H1 (cell line): ENCODE data around the gene ZNF281. TPM values are rescaled to one million over a fixed set of nuclear protein-coding genes. Genes with fewer than 3 reads are reported as not detected.

ENCODE experiments used
- CTCF ChIA-PET: fragments of 300-600 bp; sonication (Branson Sonifier 250); formaldehyde crosslinking; loops from one replicate; lab custom pipeline; 2021; ENCODE audit not compliant: partially characterized antibody; lab: Charles Lee
- POLR2A ChIA-PET: fragments of 300-600 bp; sonication (Branson Sonifier 250); formaldehyde crosslinking; loops from one replicate; lab custom pipeline; 2021; ENCODE audit warnings: inconsistent platforms; ENCODE audit not compliant: partially characterized antibody; lab: Charles Lee
- DNase-seq, 2 experiments: peaks; one replicate each; pipeline versions ENCODE4 v3.0.0 to v3.0.0-alpha.2; 2010 to 2022; ENCODE audit warnings: low spot score in 2 of 2, low read depth in 1 of 2, mixed read lengths in 1 of 2
- FAIRE-seq: peaks from 2 replicates; lab custom pipeline; 2011; peaks lifted over from hg19 to GRCh38; lab: Jason Lieb, UNC
- H2AFZ ChIP-seq: 2 replicates; pipeline ENCODE4 v1.8.1; 2012; ENCODE audit warnings: low read length, inconsistent platforms
- H2AK5ac ChIP-seq: 2 replicates; pipeline ENCODE4 v1.6.1; 2013; ENCODE audit warnings: low read depth, low read length
- H2BK120ac ChIP-seq: replicated peaks from 2 replicates; pipeline ENCODE3; 2013; ENCODE audit warnings: low read depth, low read length, inconsistent platforms
- H2BK12ac ChIP-seq: 2 replicates; pipeline ENCODE4 v1.6.1; 2013; ENCODE audit warnings: low read depth, low read length
- H2BK15ac ChIP-seq: 2 replicates; pipeline ENCODE4 v1.6.1; 2013; ENCODE audit warnings: low read length
- H2BK20ac ChIP-seq: 2 replicates; pipeline ENCODE4 v1.6.1; 2013; ENCODE audit warnings: low read length
- H2BK5ac ChIP-seq: 2 replicates; pipeline ENCODE4 v1.6.1; 2013; ENCODE audit warnings: low read depth, low read length
- H3K14ac ChIP-seq: 2 replicates; pipeline ENCODE4 v1.6.1; 2013; ENCODE audit warnings: inconsistent platforms; ENCODE audit not compliant: insufficient read length
- H3K18ac ChIP-seq: 2 replicates; pipeline ENCODE4 v1.6.1; 2013; ENCODE audit warnings: low read length; ENCODE audit errors: extremely low read depth
- H3K23ac ChIP-seq: 2 replicates; pipeline ENCODE4 v1.6.1; 2013; ENCODE audit warnings: inconsistent platforms; ENCODE audit not compliant: insufficient read length
- H3K23me2 ChIP-seq: 2 replicates; pipeline ENCODE4 v1.6.1; 2013; ENCODE audit warnings: low read depth, low read length
- H3K27ac ChIP-seq: 2 replicates; pipeline ENCODE4 v1.6.1; 2011; ENCODE audit warnings: low read depth, low read length, inconsistent platforms
- H3K27me3 ChIP-seq, 4 experiments: replicated peaks in 1 of 4; 1 replicate in 1 of 4; 2 replicates in 3 of 4; pipeline versions ENCODE4 v1.6.1 to v1.8.1; 2011 to 2013; ENCODE audit warnings: low read length in 3 of 4, mild to moderate bottlenecking in 3 of 4, inconsistent platforms in 2 of 4, mixed read lengths in 2 of 4, moderate library complexity in 1 of 4; ENCODE audit not compliant: control insufficient read depth in 3 of 4, insufficient read depth in 3 of 4; ENCODE audit errors: extremely low read depth in 1 of 4
- H3K36me3 ChIP-seq, 4 experiments: 2 replicates each; pipeline versions ENCODE4 v1.6.1 to v1.8.1; 2011 to 2013; ENCODE audit warnings: mild to moderate bottlenecking in 4 of 4, low read length in 3 of 4, moderate library complexity in 2 of 4, control low read depth in 1 of 4, inconsistent platforms in 1 of 4; ENCODE audit not compliant: insufficient read depth in 4 of 4, control insufficient read depth in 2 of 4
- H3K4ac ChIP-seq: replicated peaks from 2 replicates; pipeline ENCODE3; 2013; ENCODE audit warnings: low read length, low read depth, mixed read lengths, inconsistent platforms; ENCODE audit not compliant: insufficient read length
- H3K4me1 ChIP-seq, 4 experiments: replicated peaks in 1 of 4; 1 replicate in 1 of 4; 2 replicates in 3 of 4; pipeline versions ENCODE4 v1.6.1 to v1.8.1; 2011 to 2013; ENCODE audit warnings: low read length in 3 of 4, inconsistent platforms in 2 of 4, mixed read lengths in 1 of 4; ENCODE audit not compliant: insufficient read depth in 4 of 4, control insufficient read depth in 3 of 4
- H3K4me2 ChIP-seq, 2 experiments: 2 replicates each; pipeline versions ENCODE4 v1.6.1 to v1.8.1; 2011 to 2013; ENCODE audit warnings: low read depth in 2 of 2, low read length in 2 of 2, control low read depth in 1 of 2, inconsistent platforms in 1 of 2, mild to moderate bottlenecking in 1 of 2; ENCODE audit not compliant: insufficient read depth in 1 of 2
- H3K4me3 ChIP-seq, 4 experiments: fragments of 200-600, 300-600 bp in 1 of 4; sonication (generic), shearing (Covaris generic), sonication (Bioruptor Twin) in 1 of 4; 2 replicates each; pipeline versions ENCODE4 v1.5.1 to v1.8.1; 2011 to 2016; ENCODE audit warnings: low read length in 4 of 4, low read depth in 3 of 4, control low read depth in 2 of 4, inconsistent platforms in 2 of 4, mild to moderate bottlenecking in 2 of 4, mixed read lengths in 1 of 4, moderate library complexity in 1 of 4; ENCODE audit not compliant: insufficient read depth in 2 of 4; ENCODE audit errors: extremely low read depth in 1 of 4
- H3K56ac ChIP-seq: replicated peaks from 2 replicates; pipeline ENCODE3; 2013; ENCODE audit warnings: low read depth, mild to moderate bottlenecking, mixed read lengths, low read length, inconsistent platforms; ENCODE audit not compliant: insufficient read length
- H3K79me1 ChIP-seq: 2 replicates; pipeline ENCODE4 v1.6.1; 2013; ENCODE audit warnings: low read depth, low read length, control low read depth
- H3K79me2 ChIP-seq, 2 experiments: 2 replicates each; pipeline versions ENCODE4 v1.6.1 to v1.8.1; 2012 to 2013; ENCODE audit warnings: low read length in 2 of 2, mild to moderate bottlenecking in 2 of 2, inconsistent platforms in 1 of 2; ENCODE audit not compliant: insufficient read depth in 2 of 2, control insufficient read depth in 1 of 2
- H3K9ac ChIP-seq, 4 experiments: replicated peaks in 1 of 4; 1 replicate in 1 of 4; 2 replicates in 3 of 4; pipeline versions ENCODE4 v1.6.1 to v1.8.1; 2011 to 2013; ENCODE audit warnings: low read depth in 3 of 4, low read length in 3 of 4, control low read depth in 2 of 4, mild to moderate bottlenecking in 2 of 4, moderate library complexity in 2 of 4, inconsistent platforms in 1 of 4; ENCODE audit errors: extremely low read depth in 1 of 4
- H3K9me3 ChIP-seq, 2 experiments: 2 replicates each; pipeline versions ENCODE4 v1.6.1 to v1.8.1; 2012 to 2013; ENCODE audit warnings: mild to moderate bottlenecking in 2 of 2, moderate library complexity in 2 of 2, control low read depth in 1 of 2, inconsistent platforms in 1 of 2, low read depth in 1 of 2, low read length in 1 of 2, mixed read lengths in 1 of 2; ENCODE audit not compliant: insufficient read depth in 2 of 2
- H4K20me1 ChIP-seq, 2 experiments: replicated peaks in 1 of 2; 2 replicates each; pipeline versions ENCODE3 to v1.8.1; 2011 to 2013; ENCODE audit warnings: inconsistent platforms in 2 of 2, low read length in 2 of 2, mild to moderate bottlenecking in 1 of 2; ENCODE audit not compliant: insufficient read depth in 2 of 2, control insufficient read depth in 1 of 2
- H4K5ac ChIP-seq: 2 replicates; pipeline ENCODE4 v1.6.1; 2013; ENCODE audit warnings: low read length, low read depth, mixed read lengths, inconsistent platforms; ENCODE audit not compliant: insufficient read length
- H4K8ac ChIP-seq: 2 replicates; pipeline ENCODE4 v1.8.0; 2013; ENCODE audit warnings: mild to moderate bottlenecking, moderate library complexity, low read length, inconsistent platforms; ENCODE audit not compliant: insufficient read depth; ENCODE audit errors: extremely low read depth
- H4K91ac ChIP-seq: replicated peaks from 2 replicates; pipeline ENCODE3; 2013; ENCODE audit warnings: low read length, mixed read lengths, inconsistent platforms; ENCODE audit not compliant: insufficient read length
- CTCF ChIP-seq, 3 experiments: IDR thresholded peaks; 1 replicate in 2 of 3; 2 replicates in 1 of 3; pipeline versions ENCODE4 v1.5.1 to v1.6.1; 2011; ENCODE audit warnings: low read length in 3 of 3, mild to moderate bottlenecking in 3 of 3, inconsistent platforms in 2 of 3, low read depth in 1 of 3, moderate library complexity in 1 of 3; ENCODE audit not compliant: insufficient read depth in 1 of 3; ENCODE audit errors: control extremely low read depth in 1 of 3
- HDAC6 ChIP-seq: IDR thresholded peaks from one replicate; pipeline ENCODE4 v1.7.1; 2012; ENCODE audit warnings: low read depth, mild to moderate bottlenecking, inconsistent platforms, low read length, moderate library complexity
- WGBS, 2 experiments: shearing (Covaris generic) in 1 of 2; methylation state at CpG; one replicate each; pipeline versions ENCODE4 v1.1.6 to v1.1.7; 2013 to 2015; ENCODE audit warnings: low lambda C conversion rate in 2 of 2, mixed read lengths in 2 of 2, inconsistent platforms in 1 of 2, low coverage in 1 of 2, missing lambda C conversion rate in 1 of 2; ENCODE audit not compliant: insufficient replicate concordance in 2 of 2, insufficient coverage in 1 of 2, insufficient read length in 1 of 2; ENCODE audit errors: extremely low coverage in 1 of 2, missing lambda C conversion rate in 1 of 2; 5-methylcytosine and 5-hydroxymethylcytosine counted together
- polyA plus RNA-seq, 7 experiments: library from polyadenylated mRNA; depleted of rRNA in 3 of 7; stranded (reverse) in 5 of 7; unstranded in 2 of 7; fragments of >200 nt in 5 of 7; fragments of 200-250 nt in 2 of 7; gene quantifications; 1 replicate in 5 of 7; 2 replicates in 1 of 7; 4 replicates in 1 of 7; pipeline versions ENCODE4 v1.2.1 to v1.2.3, GENCODE V29; 2011 to 2013; ENCODE audit warnings: missing spikeins in 2 of 7, mixed read lengths in 2 of 7
- total RNA-seq: library from RNA; stranded (reverse); fragmentation: NEBNext Ultra II Directional; extraction: Animal tissue kit (Norgen Biotek cat#: 25700); gene quantifications from 2 replicates; pipeline ENCODE4 v1.2.1, GENCODE V29; 2021

ZNF281 gene
- total and polyA plus RNA-seq, 2 of the 8 experiments (the other 6 are each of a cell fraction or from before 2014, with no cell fraction given) = 19.5 to 61.4 TPM

- CTCF ChIA-PET = interaction anchor here (0.7 to 4.1 kb wide), 5 partner anchors 9 to 155 kb away, joined by 3 to 17 read pairs (median 3); no protein-coding TSS in a partner anchor
These were observed 54.0 kb downstream of the ZNF281 start for GRCh38 chr1:200355801-200356200.

More at GRCh38 chr1:200355801-200356200, 54.0 kb downstream of the ZNF281 start:
- no peak overlapping the region for H3K9ac ChIP-seq
- POLR2A ChIA-PET = interaction anchor here (1.0 to 3.6 kb wide), 4 partner anchors 8 to 53 kb away, joined by 3 to 32 read pairs (median 5); no protein-coding TSS in a partner anchor
- H4K8ac ChIP-seq = no peak overlapping the region
- WGBS, 2 experiments = 93% methylated on average over 3 of the region's 3 CpGs; no CpG with 5 or more reads in 1 of the 2 experiments
- no peaks in the 10 kb centered on the region for H3K79me1 ChIP-seq
- no peak overlapping the region for H3K4me3 ChIP-seq
- H2BK5ac ChIP-seq = no peak overlapping the region
- no peak overlapping the region for H4K5ac ChIP-seq
- H3K9me3 ChIP-seq = no peaks in the 10 kb centered on the region
- no peak overlapping the region for H2AK5ac ChIP-seq
- H3K4me2 ChIP-seq = no peak overlapping the region
- no peaks in the 10 kb centered on the region for H3K27me3 ChIP-seq
- TF ChIP-seq CTCF (IDR thresholded peaks at IDR 0.05; ENCODE audit: control extremely low read depth in 1 of 3, insufficient read depth in 1 of 3, low read depth in 1 of 3, low read length in 3 of 3) (no peak), HDAC6 (no peak)
- TF ChIP-seq, all 59 proteins: peak for 0
- no peak overlapping the region for H3K14ac ChIP-seq
- no peaks in the 10 kb centered on the region for H3K36me3 ChIP-seq
- H3K4me1 ChIP-seq = peaks cover 0 to 6% (median 4%) of the 10 kb centered on the region in 4 experiments; a peak in 3 of 7 replicates
- FAIRE-seq (no peak), DNase-seq (no peak)
- no peaks in the 10 kb centered on the region for H3K79me2 ChIP-seq
- no peak overlapping the region for H2BK120ac ChIP-seq
- H4K20me1 ChIP-seq = no peaks in the 10 kb centered on the region
- H3K23ac ChIP-seq = no peak overlapping the region
- no peak overlapping the region for H3K56ac ChIP-seq
- H3K23me2 ChIP-seq = no peaks in the 10 kb centered on the region
- H2BK20ac ChIP-seq = no peak overlapping the region; the same call in 1 of the 2 replicates
- no peak overlapping the region for H3K27ac ChIP-seq
- H2BK12ac ChIP-seq = no peak overlapping the region
- no peak overlapping the region for H2BK15ac ChIP-seq
- no peak overlapping the region for H4K91ac ChIP-seq
- no peak overlapping the region for H3K4ac ChIP-seq
- no peak overlapping the region for H2AFZ ChIP-seq
- no peak overlapping the region for H3K18ac ChIP-seq
